ENCODE results near the gene USP15.

DNA sequence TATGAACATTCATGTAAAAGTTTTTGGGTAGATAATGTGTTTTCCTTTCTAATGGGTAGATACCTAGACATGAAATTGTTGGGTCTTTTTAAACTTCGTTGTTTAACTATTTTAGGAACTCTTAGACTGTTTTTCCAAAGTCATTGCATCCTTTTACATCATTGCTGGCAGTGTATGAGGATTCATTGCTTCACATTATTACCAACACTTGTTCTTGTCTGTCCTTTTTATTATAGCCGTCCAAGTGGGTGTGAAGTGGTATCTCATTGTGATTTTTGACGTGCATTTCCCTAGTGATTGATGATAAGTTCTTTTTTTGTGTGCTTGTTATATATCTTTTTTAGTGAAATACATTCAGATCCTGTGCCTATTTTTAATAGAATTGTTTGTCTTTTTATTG lies 39.4 kb downstream of the USP15 start:
- TF ChIP-seq, protein P1, sequence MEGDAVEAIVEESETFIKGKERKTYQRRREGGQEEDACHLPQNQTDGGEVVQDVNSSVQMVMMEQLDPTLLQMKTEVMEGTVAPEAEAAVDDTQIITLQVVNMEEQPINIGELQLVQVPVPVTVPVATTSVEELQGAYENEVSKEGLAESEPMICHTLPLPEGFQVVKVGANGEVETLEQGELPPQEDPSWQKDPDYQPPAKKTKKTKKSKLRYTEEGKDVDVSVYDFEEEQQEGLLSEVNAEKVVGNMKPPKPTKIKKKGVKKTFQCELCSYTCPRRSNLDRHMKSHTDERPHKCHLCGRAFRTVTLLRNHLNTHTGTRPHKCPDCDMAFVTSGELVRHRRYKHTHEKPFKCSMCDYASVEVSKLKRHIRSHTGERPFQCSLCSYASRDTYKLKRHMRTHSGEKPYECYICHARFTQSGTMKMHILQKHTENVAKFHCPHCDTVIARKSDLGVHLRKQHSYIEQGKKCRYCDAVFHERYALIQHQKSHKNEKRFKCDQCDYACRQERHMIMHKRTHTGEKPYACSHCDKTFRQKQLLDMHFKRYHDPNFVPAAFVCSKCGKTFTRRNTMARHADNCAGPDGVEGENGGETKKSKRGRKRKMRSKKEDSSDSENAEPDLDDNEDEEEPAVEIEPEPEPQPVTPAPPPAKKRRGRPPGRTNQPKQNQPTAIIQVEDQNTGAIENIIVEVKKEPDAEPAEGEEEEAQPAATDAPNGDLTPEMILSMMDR (IDR thresholded peaks at IDR 0.05; ENCODE audit: poor library complexity) = no peak
- TF ChIP-seq EZH2phosphoT487 (IDR thresholded peaks at IDR 0.05; ENCODE audit: low read depth, severe bottlenecking, unreplicated experiment) (no peak), EZH2 (IDR thresholded peaks at IDR 0.05; ENCODE audit: borderline replicate concordance) (no peak)
